Breast epithelium (tissue), 4 donors: ENCODE results near the gene CNST. TPM values are rescaled to one million over a fixed set of nuclear protein-coding genes. Genes with fewer than 3 reads are reported as not detected.
"Not testable (repeated sequence)": the region's sequence is repeated elsewhere in the genome, so short reads cannot be mapped to it uniquely, and the experiment has no call there.

ENCODE experiments used
- DNase-seq, 2 donors: peaks; one replicate each; pipeline ENCODE4 v3.0.0-alpha.2; 2019; ENCODE audit warnings: low spot score in 2 of 2
- H3K27ac ChIP-seq, 2 donors: fragments of 200-600 bp; sonication (generic) in 1 of 2; one replicate each; pipeline ENCODE4 v1.5.1; 2016 to 2019; ENCODE audit warnings: mild to moderate bottlenecking in 1 of 2
- H3K27me3 ChIP-seq, 2 donors: fragments of 200-600 bp; sonication (generic) in 1 of 2; one replicate each; pipeline versions ENCODE4 v1.5.1 to v1.6.0; 2017 to 2019; ENCODE audit warnings: control low read depth in 1 of 2, mild to moderate bottlenecking in 1 of 2
- H3K36me3 ChIP-seq: fragments of 200-600 bp; one replicate; pipeline ENCODE4 v1.5.1; 2019
- H3K4me1 ChIP-seq, 2 donors: fragments of 200-600 bp; sonication (generic); one replicate each; pipeline ENCODE4 v1.5.1; 2016 to 2019; ENCODE audit warnings: control low read depth in 1 of 2
- H3K4me3 ChIP-seq, 3 donors: fragments of 200-600 bp; sonication (generic); 1 replicate in 2 of 3; 2 replicates in 1 of 3; pipeline ENCODE4 v1.5.1; 2016 to 2019; ENCODE audit warnings: mild to moderate bottlenecking in 3 of 3, moderate library complexity in 2 of 3
- H3K9me3 ChIP-seq, 2 donors: fragments of 200-600 bp; sonication (generic) in 1 of 2; one replicate each; pipeline ENCODE4 v1.5.1; 2016 to 2019; ENCODE audit warnings: control low read depth in 1 of 2
- CTCF ChIP-seq, 3 donors: fragments of 450-650 bp; IDR thresholded peaks; one replicate each; pipeline ENCODE4 v1.5.1; 2016 to 2017; ENCODE audit warnings: antibody characterized with exemption in 3 of 3, mild to moderate bottlenecking in 3 of 3, moderate library complexity in 3 of 3
- POLR2A ChIP-seq: fragments of 450-650 bp; IDR thresholded peaks from one replicate; pipeline ENCODE4 v1.6.1; 2016; ENCODE audit warnings: antibody characterized with exemption, mild to moderate bottlenecking, moderate library complexity
- POLR2AphosphoS5 ChIP-seq, 3 donors: sonication (generic); formaldehyde crosslinking; IDR thresholded peaks; one replicate each; pipeline ENCODE4 v1.6.1; 2017; ENCODE audit warnings: antibody characterized with exemption in 3 of 3
- intact Hi-C: fragments of 100-400 bp; cut with DNase I; formaldehyde crosslinking; loops from one replicate; pipeline ENCODE4 v1.15.1; 2023; ENCODE audit warnings: low total_unique reads
- total RNA-seq, 3 donors: library from RNA; depleted of rRNA; stranded (reverse); fragments of >200 nt; gene quantifications; one replicate each; pipeline ENCODE4 v1.1.0, GENCODE V29; 2016

Gene CNST
- total RNA-seq, 3 donors from 2014 or later, result 25.9 to 30.9 (median 26.4) TPM

- Histone ChIP-seq H3K9me3 (no peaks in the 10 kb centered on the region), H3K27me3 (no peaks in the 10 kb centered on the region), H3K36me3 (no peaks in the 10 kb centered on the region), H3K4me1 (no peaks in the 10 kb centered on the region), H3K27ac (no peak overlapping the region), H3K4me3 (no peak overlapping the region)
- DNase-seq, result no peak
- no peak for TF ChIP-seq CTCF (IDR thresholded peaks at IDR 0.05)
- TF ChIP-seq POLR2AphosphoS5 (IDR thresholded peaks at IDR 0.05), result no peak
- no peak for TF ChIP-seq POLR2A
- intact Hi-C loops, result no loop called here
Measured at GRCh38 chr1:246705368-246705767, 139.1 kb downstream of the CNST start.

- no peak overlapping the region for H3K27ac ChIP-seq
- intact Hi-C loops, result no loop called here
- TF ChIP-seq POLR2A, result no peak
- TF ChIP-seq CTCF (IDR thresholded peaks at IDR 0.05), result no peak
- TF ChIP-seq POLR2AphosphoS5 (IDR thresholded peaks at IDR 0.05), result no peak
Measured at GRCh38 chr1:246708166-246708565, 141.9 kb downstream of the CNST start.

GRCh38 chr1:246709196-246709595 lies 142.9 kb downstream of the CNST start:
- Histone ChIP-seq H3K36me3 (no peaks in the 10 kb centered on the region), H3K27ac (no peak overlapping the region), H3K27me3 (peaks cover 0 to 3% of the 10 kb centered on the region in 2 donors), H3K9me3 (no peaks in the 10 kb centered on the region), H3K4me3 (no peak overlapping the region), H3K4me1 (no peaks in the 10 kb centered on the region)
- no peak for DNase-seq
- TF ChIP-seq POLR2A, result no peak
- no peak for TF ChIP-seq CTCF (IDR thresholded peaks at IDR 0.05)
- TF ChIP-seq POLR2AphosphoS5 (IDR thresholded peaks at IDR 0.05), result no peak
- intact Hi-C loops, result no loop called here

More at GRCh38 chr1:246708166-246708565, 141.9 kb downstream of the CNST start:
- H3K4me1 ChIP-seq, result no peaks in the 10 kb centered on the region
- no peaks in the 10 kb centered on the region for H3K9me3 ChIP-seq
- peaks cover 0 to 3% of the 10 kb centered on the region in 2 donors for H3K27me3 ChIP-seq
- H3K4me3 ChIP-seq, result no peak overlapping the region
- DNase-seq, result no peak
- no peaks in the 10 kb centered on the region for H3K36me3 ChIP-seq

GRCh38 chr1:246709835-246710234 lies 143.6 kb downstream of the CNST start:
- peaks cover 0 to 3% of the 10 kb centered on the region in 2 donors for H3K27me3 ChIP-seq
- intact Hi-C loops, result no loop called here
- no peak overlapping the region for H3K4me3 ChIP-seq
- no peaks in the 10 kb centered on the region for H3K36me3 ChIP-seq
- no peaks in the 10 kb centered on the region for H3K4me1 ChIP-seq
- no peak for DNase-seq
- TF ChIP-seq POLR2A (no peak), CTCF (IDR thresholded peaks at IDR 0.05) (no peak), POLR2AphosphoS5 (IDR thresholded peaks at IDR 0.05) (no peak)
- no peak overlapping the region for H3K27ac ChIP-seq
- no peaks in the 10 kb centered on the region for H3K9me3 ChIP-seq

GRCh38 chr1:246711548-246712003 lies 145.3 kb downstream of the CNST start:
- H3K9me3 ChIP-seq, result no peaks in the 10 kb centered on the region
- no peak overlapping the region for H3K27ac ChIP-seq
- no peak overlapping the region for H3K4me3 ChIP-seq
- H3K36me3 ChIP-seq, result no peaks in the 10 kb centered on the region
- no peaks in the 10 kb centered on the region for H3K4me1 ChIP-seq
- intact Hi-C loops, result no loop called here
- DNase-seq, result no peak
- no peak for TF ChIP-seq POLR2AphosphoS5 (IDR thresholded peaks at IDR 0.05)
- no peak for TF ChIP-seq POLR2A
- TF ChIP-seq CTCF (IDR thresholded peaks at IDR 0.05), result no peak
- H3K27me3 ChIP-seq, result peaks cover 0 to 3% of the 10 kb centered on the region in 2 donors

GRCh38 chr1:246712428-246712827 lies 146.2 kb downstream of the CNST start:
- H3K36me3 ChIP-seq, H3K4me3 ChIP-seq, H3K27ac ChIP-seq, H3K9me3 ChIP-seq, H3K27me3 ChIP-seq, DNase-seq, intact Hi-C loops, H3K4me1 ChIP-seq: not testable (repeated sequence)
